CD4-positive, alpha-beta T cell treated with Interleukin-4 for 4 hours (primary cell): ENCODE results near the gene CHD9NB.

Experiments used
- DNase-seq: peaks from one replicate; pipeline ENCODE4 v3.0.0-alpha.2; 2020

CHD9NB gene

GRCh38 chr16:53022374-53022773 is 30.3 kb downstream of the CHD9NB start:
- DNase-seq: no peak

GRCh38 chr16:53018834-53019416 is 33.8 kb downstream of the CHD9NB start:
- no peak for DNase-seq

DNA sequence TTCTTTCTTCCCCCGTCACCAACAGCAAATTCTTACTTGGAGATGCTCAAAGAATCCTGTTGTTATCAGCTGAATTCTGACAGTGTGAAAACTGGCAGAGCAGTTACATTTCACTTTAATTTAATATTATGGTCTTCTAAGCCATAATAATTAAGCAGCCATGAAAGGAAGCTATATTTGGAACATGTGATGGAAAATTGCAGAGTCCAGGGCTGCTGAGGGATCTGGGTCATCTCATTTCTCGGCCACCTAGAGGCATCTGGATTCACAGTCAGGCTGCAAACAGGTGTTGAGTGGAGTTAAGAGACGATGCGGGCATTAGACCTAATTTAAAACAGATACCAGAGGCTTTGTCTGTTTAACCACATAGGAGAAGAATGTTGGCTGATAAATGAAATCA is 38.4 kb downstream of the CHD9NB start:
- no peak for DNase-seq

- no peak for DNase-seq
Observed at GRCh38 chr16:53007095-53007494, 45.6 kb downstream of the CHD9NB start.

DNA sequence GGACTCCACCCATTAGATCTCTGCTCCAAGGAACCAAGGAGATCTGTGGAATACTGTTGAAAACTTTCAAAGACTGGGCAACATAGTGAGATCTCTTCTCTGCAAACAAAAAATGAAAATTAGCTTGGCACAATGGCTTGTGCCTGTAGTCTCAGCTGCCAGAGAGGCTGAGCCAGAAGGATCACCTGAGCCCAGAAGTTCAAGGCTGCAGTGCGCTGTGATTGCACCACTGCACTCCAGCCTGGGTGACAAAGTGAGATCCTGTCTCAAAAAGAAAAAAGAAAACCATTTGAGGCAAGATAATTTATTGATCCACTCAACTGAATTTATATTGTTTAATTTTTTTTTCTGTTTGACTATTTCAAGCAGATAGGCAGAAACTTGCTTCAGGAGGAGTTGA is 54.8 kb downstream of the CHD9NB start:
- no peak for DNase-seq

- DNase-seq: no peak
Observed at GRCh38 chr16:52994942-52995341, 57.8 kb downstream of the CHD9NB start.

- no peak for DNase-seq
Observed at GRCh38 chr16:52993179-52993578, 59.5 kb downstream of the CHD9NB start.

DNA sequence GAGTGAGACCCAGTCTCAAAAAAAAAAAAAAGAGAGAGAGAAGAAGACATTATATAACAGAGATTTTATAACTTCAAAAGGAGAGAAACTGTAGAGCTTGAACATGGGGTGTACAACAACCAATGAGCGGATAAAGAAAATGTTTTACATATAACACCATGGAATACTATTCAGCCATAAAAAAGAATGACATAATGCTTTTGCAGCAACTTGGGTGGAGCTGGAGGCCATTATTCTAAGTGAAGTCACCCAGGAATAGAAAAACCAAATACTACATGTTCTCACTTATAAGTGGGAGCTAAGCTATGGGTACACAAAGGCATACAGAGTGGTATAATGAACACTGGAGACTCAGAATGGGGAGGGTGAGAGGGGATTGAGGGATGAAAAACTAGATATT is 61.1 kb downstream of the CHD9NB start:
- no peak for DNase-seq
